MCF 10A (cell line): ENCODE measurements around the gene TRIM66. TPM values are rescaled to one million over a fixed set of nuclear protein-coding genes. Genes with fewer than 3 reads are reported as not detected.
A peak's percentile ranks its signal among the peaks of the same experiment; 100 is the strongest.

Source experiments
- BruUV-seq: library from RNA; stranded (reverse); fragments of 400-500 nt; replicated peaks from 2 replicates; lab custom pipeline; 2021; lab: Mats Ljungman, UMichigan
- CTCF ChIA-PET: fragments of 300-600 bp; sonication (Branson Sonifier 250); formaldehyde crosslinking; extraction: SDS; loops from one replicate; lab custom pipeline; 2021; ENCODE audit warnings: antibody characterized with exemption, inconsistent platforms; lab: Yijun Ruan, JAX
- POLR2A ChIA-PET: fragments of 300-600, 350-650 bp; sonication (Branson Sonifier 250); formaldehyde crosslinking; extraction: SDS; loops from one replicate; lab custom pipeline; 2020; ENCODE audit warnings: antibody characterized with exemption, inconsistent platforms; lab: Yijun Ruan, JAX
- DNase-seq: peaks from one replicate; pipeline ENCODE4 v3.0.0-alpha.2; 2018; ENCODE audit not compliant: unreplicated experiment
- H3K27ac Mint-ChIP-seq: one replicate; pipeline ENCODE4 v1.8.0; 2022; ENCODE audit warnings: mild to moderate bottlenecking, low read depth, mixed read lengths; ENCODE audit not compliant: unreplicated experiment
- H3K27me3 Mint-ChIP-seq: one replicate; pipeline ENCODE4 v1.8.0; 2022; ENCODE audit warnings: mixed read lengths; ENCODE audit not compliant: insufficient read depth, unreplicated experiment
- H3K36me3 Mint-ChIP-seq: one replicate; pipeline ENCODE4 v1.8.0; 2022; ENCODE audit warnings: mild to moderate bottlenecking, moderate library complexity, mixed read lengths; ENCODE audit not compliant: insufficient read depth, unreplicated experiment
- H3K4me1 Mint-ChIP-seq: one replicate; pipeline ENCODE4 v1.8.0; 2022; ENCODE audit warnings: mixed read lengths; ENCODE audit not compliant: insufficient read depth, unreplicated experiment
- H3K4me3 Mint-ChIP-seq: one replicate; pipeline ENCODE4 v1.8.0; 2022; ENCODE audit warnings: mild to moderate bottlenecking, moderate library complexity, mixed read lengths; ENCODE audit not compliant: unreplicated experiment
- H3K9me3 Mint-ChIP-seq: one replicate; pipeline ENCODE4 v1.8.0; 2022; ENCODE audit warnings: mixed read lengths; ENCODE audit not compliant: unreplicated experiment
- intact Hi-C: fragments of 100-400 bp; cut with micrococcal nuclease; formaldehyde crosslinking; loops from 2 replicates; pipeline ENCODE4 v1.14.1; 2022
- total RNA-seq: library from RNA; stranded (reverse); gene quantifications from 2 replicates; pipeline ENCODE4 v1.2.3, GENCODE V29; 2022
- TF ChIP-seq, protein P1 (sequence below): fragments of 200-600 bp; IDR thresholded peaks from one replicate; pipeline ENCODE4 v1.8.0; 2022; ENCODE audit warnings: antibody characterized with exemption, mild to moderate bottlenecking; ENCODE audit not compliant: unreplicated experiment

Gene TRIM66
- total RNA-seq, 1 experiment from 2014 or later: 27.3 TPM

DNA sequence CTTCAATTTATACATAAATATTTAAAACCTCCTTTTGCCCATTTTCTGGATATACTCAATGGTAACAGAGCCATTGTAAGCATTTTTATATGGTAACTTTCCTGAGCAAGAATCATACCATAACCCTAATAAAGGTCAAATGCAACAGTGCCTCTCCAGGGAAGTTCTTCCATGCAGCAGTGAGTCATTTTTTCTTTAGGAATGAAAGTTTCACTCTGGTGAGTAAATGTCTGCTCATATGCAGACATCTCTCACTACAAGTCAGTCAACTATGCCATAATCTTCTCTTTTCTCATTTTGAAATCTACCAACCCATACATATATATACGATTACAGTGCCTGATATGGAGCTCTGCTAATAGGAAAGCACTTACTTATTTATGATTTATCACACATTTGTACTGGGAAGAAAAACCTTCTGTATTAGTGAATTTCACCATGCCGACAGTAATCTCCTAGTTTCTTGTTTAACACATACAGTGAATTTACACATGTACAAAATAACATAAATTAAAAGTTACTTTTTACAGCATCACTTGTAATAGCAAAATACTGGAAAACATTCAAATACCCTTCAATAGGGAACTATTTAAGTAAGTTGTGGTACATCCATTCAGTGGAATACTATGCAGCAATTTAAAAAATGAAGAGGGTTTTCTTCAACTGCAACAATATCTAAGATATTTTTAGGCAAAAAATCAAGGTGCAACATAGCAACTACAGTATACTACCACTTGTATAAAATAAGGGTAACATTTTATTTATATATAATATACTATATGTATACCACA is 104.5 kb downstream of the TRIM66 start:
- Mint-ChIP-seq H3K36me3 (peaks cover 6% of the 10 kb centered on the region), H3K4me3 (no peak overlapping the region), H3K4me1 (no peaks in the 10 kb centered on the region), H3K27ac (no peak overlapping the region), H3K27me3 (no peaks in the 10 kb centered on the region), H3K9me3 (no peaks in the 10 kb centered on the region)
- intact Hi-C loops: no loop called here
- BruUV-seq: no TSS peak
- CTCF ChIA-PET: interaction anchor here (0.7 to 1.1 kb wide), 5 partner anchors 101 to 1114 kb away, joined by 3 to 5 read pairs (median 3); no protein-coding TSS in a partner anchor
- POLR2A ChIA-PET: interaction anchor here (1.2 to 1.4 kb wide), 2 partner anchors 11 to 26 kb away, joined by 3 to 9 read pairs; no protein-coding TSS in a partner anchor
- no peak for DNase-seq
- TF ChIP-seq, protein P1, sequence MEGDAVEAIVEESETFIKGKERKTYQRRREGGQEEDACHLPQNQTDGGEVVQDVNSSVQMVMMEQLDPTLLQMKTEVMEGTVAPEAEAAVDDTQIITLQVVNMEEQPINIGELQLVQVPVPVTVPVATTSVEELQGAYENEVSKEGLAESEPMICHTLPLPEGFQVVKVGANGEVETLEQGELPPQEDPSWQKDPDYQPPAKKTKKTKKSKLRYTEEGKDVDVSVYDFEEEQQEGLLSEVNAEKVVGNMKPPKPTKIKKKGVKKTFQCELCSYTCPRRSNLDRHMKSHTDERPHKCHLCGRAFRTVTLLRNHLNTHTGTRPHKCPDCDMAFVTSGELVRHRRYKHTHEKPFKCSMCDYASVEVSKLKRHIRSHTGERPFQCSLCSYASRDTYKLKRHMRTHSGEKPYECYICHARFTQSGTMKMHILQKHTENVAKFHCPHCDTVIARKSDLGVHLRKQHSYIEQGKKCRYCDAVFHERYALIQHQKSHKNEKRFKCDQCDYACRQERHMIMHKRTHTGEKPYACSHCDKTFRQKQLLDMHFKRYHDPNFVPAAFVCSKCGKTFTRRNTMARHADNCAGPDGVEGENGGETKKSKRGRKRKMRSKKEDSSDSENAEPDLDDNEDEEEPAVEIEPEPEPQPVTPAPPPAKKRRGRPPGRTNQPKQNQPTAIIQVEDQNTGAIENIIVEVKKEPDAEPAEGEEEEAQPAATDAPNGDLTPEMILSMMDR: no peak

DNA sequence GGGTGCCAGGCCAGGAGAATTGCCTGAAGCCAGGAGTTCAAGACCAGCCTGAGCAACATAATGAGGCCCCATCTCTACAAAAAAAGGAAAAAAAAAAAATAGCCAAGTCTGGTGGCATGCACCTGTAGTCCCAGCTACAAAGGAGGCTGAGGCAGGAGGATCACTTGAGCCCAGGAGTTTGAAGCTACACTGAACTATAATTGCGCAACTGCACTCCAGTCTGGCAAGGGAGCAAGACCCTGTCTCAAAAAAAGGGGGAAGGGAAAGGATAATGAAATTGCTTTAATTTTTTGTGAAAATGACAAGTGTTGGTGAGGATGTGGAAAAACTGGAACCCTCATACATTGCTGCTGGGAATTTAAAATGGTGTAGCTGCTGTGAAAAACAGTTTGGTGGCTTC is 107.7 kb downstream of the TRIM66 start:
- ChIA-PET POLR2A (interaction anchor here (1.0 kb wide), 1 partner anchor 54 kb away, joined by 3 read pairs; no protein-coding TSS in a partner anchor), CTCF (interaction anchor here (0.9 kb wide), 1 partner anchor 8 kb away, joined by 3 read pairs; no protein-coding TSS in a partner anchor)
- H3K9me3 Mint-ChIP-seq: no peaks in the 10 kb centered on the region
- intact Hi-C loops: no loop called here
- peaks cover 16% of the 10 kb centered on the region for H3K27me3 Mint-ChIP-seq
- H3K4me3 Mint-ChIP-seq: no peak overlapping the region
- DNase-seq: no peak
- TF ChIP-seq, protein P1: no peak
- H3K36me3 Mint-ChIP-seq: no peaks in the 10 kb centered on the region
- H3K27ac Mint-ChIP-seq: no peak overlapping the region
- no peaks in the 10 kb centered on the region for H3K4me1 Mint-ChIP-seq
- no TSS peak for BruUV-seq

DNA sequence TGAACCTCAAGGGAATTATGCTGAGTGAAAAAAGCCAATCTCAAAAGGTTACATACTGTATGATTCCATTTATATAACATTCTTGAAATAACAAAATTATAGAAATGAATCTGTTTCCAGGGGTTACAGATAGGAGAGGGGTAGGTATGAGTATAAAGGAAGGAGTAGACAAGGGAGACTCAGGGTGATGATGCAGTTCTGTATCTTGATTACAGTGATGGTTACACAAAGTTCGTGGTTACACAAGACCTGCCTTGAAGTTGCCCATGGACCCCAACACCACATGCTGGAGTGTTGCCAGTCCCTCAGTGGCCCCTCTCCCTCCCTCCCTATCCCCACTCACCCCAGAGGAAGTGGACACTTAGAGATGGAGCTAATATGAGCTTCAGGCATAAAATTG is 108.7 kb downstream of the TRIM66 start:
- no peak for DNase-seq
- Mint-ChIP-seq H3K4me1 (no peaks in the 10 kb centered on the region), H3K9me3 (no peaks in the 10 kb centered on the region), H3K36me3 (no peaks in the 10 kb centered on the region), H3K4me3 (no peak overlapping the region), H3K27me3 (peaks cover 16% of the 10 kb centered on the region), H3K27ac (no peak overlapping the region)
- intact Hi-C loops: no loop called here
- ChIA-PET POLR2A (no interaction called here), CTCF (interaction anchor here (1.3 kb wide), 1 partner anchor 381 kb away, joined by 6 read pairs; no protein-coding TSS in a partner anchor)
- TF ChIP-seq, protein P1: no peak
- no TSS peak for BruUV-seq

DNA sequence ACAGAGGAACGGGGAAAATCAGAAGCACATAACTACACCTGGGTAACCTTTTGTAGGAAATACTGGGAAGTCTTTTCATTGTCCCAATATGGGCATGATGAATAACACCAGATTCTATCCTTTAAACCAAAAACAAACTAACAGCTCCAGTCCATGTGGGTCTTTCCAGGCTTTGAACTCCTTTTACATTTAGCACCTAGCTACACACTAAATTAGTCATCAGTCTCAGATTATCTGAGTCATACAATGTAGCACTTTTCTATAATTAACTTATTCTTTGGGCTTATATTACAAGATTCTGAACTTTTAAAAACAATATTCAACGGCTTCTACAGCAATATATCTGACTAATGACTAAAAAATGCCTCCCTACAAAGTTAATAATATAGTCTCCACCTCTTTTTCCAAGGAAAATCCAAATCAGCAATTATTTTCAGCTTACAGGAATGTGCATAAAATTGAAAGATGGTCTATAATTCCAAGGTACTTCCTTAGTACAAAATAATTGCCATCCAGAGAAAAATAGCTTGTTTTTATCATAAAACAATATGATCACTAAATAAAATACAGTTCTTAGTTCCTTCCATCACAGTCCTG is 114.8 kb downstream of the TRIM66 start:
- DNase-seq: peak; percentile 33
- no TSS peak for BruUV-seq

More for the DNA sequence above, 114.8 kb downstream of the TRIM66 start:
- CTCF ChIA-PET: interaction anchor here (0.7 to 6.8 kb wide), 37 partner anchors 12 to 676 kb away, joined by 3 to 99 read pairs (median 4); partner anchors contain the start of gene LMO1
- intact Hi-C loops: loop anchor here (2.0 to 10.0 kb wide), 2 partner anchors 239 to 563 kb away; no protein-coding TSS in a partner anchor
- TF ChIP-seq, protein P1: no peak
- POLR2A ChIA-PET: interaction anchor here (0.6 to 1.7 kb wide), 8 partner anchors 9 to 455 kb away, joined by 3 to 8 read pairs (median 3); partner anchors contain the start of gene TMEM9B
- no peaks in the 10 kb centered on the region for H3K9me3 Mint-ChIP-seq
- H3K4me3 Mint-ChIP-seq: no peak overlapping the region
- H3K27me3 Mint-ChIP-seq: peaks cover 28% of the 10 kb centered on the region
- no peak overlapping the region for H3K27ac Mint-ChIP-seq
- H3K4me1 Mint-ChIP-seq: peaks cover 6% of the 10 kb centered on the region
- no peaks in the 10 kb centered on the region for H3K36me3 Mint-ChIP-seq
